Subcutaneous adipose tissue (tissue), 4 donors: ENCODE measurements around the gene GOSR2. TPM values are rescaled to one million over a fixed set of nuclear protein-coding genes. Genes with fewer than 3 reads are reported as not detected.

Experiments
- CTCF ChIP-seq: fragments of 450-650 bp; IDR thresholded peaks from one replicate; pipeline ENCODE4 v1.5.1; 2016; ENCODE audit warnings: low read depth, mild to moderate bottlenecking, control low read depth, antibody characterized with exemption, moderate library complexity
- total RNA-seq, 4 donors: library from RNA; depleted of rRNA; stranded (reverse); fragments of >200 nt; gene quantifications; one replicate each; pipeline ENCODE4 v1.1.0, GENCODE V29; 2016

GOSR2 gene
- total RNA-seq, 4 donors from 2014 or later, result 35.5 to 47.7 (median 40.2) TPM

GRCh38 chr17:46894024-46894423 is 28.9 kb upstream of the GOSR2 start:
- no peak for TF ChIP-seq CTCF

- TF ChIP-seq CTCF, result no peak
These were observed 28.3 kb upstream of the GOSR2 start for GRCh38 chr17:46894476-46895151.

- TF ChIP-seq CTCF, result no peak
These were observed 27.8 kb upstream of the GOSR2 start for GRCh38 chr17:46895171-46895570.

- no peak for TF ChIP-seq CTCF
These were observed 26.0 kb upstream of the GOSR2 start for GRCh38 chr17:46896991-46897390.

GRCh38 chr17:46898364-46898763 is 24.6 kb upstream of the GOSR2 start:
- no peak for TF ChIP-seq CTCF

GRCh38 chr17:46898860-46899259 is 24.1 kb upstream of the GOSR2 start:
- TF ChIP-seq CTCF, result no peak

GRCh38 chr17:46901291-46901690 is 21.7 kb upstream of the GOSR2 start:
- no peak for TF ChIP-seq CTCF
